ENCODE data around the gene PARD3B. TPM values are rescaled to one million over a fixed set of nuclear protein-coding genes. Genes with fewer than 3 reads are reported as not detected.

Gene PARD3B
- total and polyA plus RNA-seq, 2 of the 8 experiments (the other 6 are each of a cell fraction or from before 2014, with no cell fraction given), result 1.2 to 5.7 TPM

DNA sequence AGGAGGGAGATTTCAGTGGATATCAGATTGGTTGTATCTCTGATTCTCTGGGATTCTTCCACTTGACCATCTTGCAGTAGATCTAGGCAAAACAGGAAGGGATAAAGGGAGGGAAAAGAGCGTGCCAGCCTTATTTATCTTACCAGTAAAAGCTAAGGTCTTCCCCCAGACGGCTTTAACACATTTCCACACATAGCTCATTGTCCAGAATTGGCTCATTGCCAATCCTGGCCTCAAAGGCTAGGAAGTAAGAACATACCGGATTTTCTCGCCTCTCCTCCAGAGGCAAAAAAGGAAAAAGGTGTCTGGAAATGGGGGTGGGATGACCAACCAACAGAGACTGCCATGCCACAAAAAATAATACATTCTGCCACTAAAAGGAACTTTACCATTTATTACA, 725.4 kb downstream of the PARD3B start:
- no peak overlapping the region for H3K56ac ChIP-seq (replicated peaks; ENCODE audit: insufficient read length, low read depth, low read length)
- H3K4me3 ChIP-seq (ENCODE audit: extremely low read depth in 1 of 4, insufficient read depth in 2 of 4, low read depth in 3 of 4, low read length in 4 of 4), result no peak overlapping the region
- no peak for DNase-seq (ENCODE audit: low read depth in 1 of 2, low spot score in 2 of 2)
- no peak overlapping the region for H3K27ac ChIP-seq (ENCODE audit: low read depth, low read length)
- no peak overlapping the region for H2AFZ ChIP-seq (ENCODE audit: low read length)
- no peak overlapping the region; the same call in 1 of the 2 replicates for H3K18ac ChIP-seq (ENCODE audit: extremely low read depth, low read length)
- H2BK20ac ChIP-seq (ENCODE audit: low read length), result 0 out of 2 replicates have a peak overlapping the region, but pooled peaks have one; percentile 32
- H4K5ac ChIP-seq (ENCODE audit: insufficient read length, low read depth, low read length), result no peak overlapping the region
- H3K79me2 ChIP-seq (ENCODE audit: control insufficient read depth in 1 of 2, insufficient read depth in 2 of 2, low read length in 2 of 2), result no peaks in the 10 kb centered on the region
- H3K9ac ChIP-seq (replicated peaks in 1 of 4; ENCODE audit: extremely low read depth in 1 of 4, low read depth in 3 of 4, low read length in 3 of 4), result no peak overlapping the region
- peaks cover 0 to 28% (median 8%) of the 10 kb centered on the region in 4 experiments; a peak in 4 of 7 replicates for H3K4me1 ChIP-seq (replicated peaks in 1 of 4; ENCODE audit: control insufficient read depth in 3 of 4, insufficient read depth in 4 of 4, low read length in 3 of 4)
- H3K4me2 ChIP-seq (ENCODE audit: insufficient read depth in 1 of 2, low read depth in 2 of 2, low read length in 2 of 2), result no peak overlapping the region
- ChIA-PET CTCF (ENCODE audit: partially characterized antibody) (interaction anchor here (0.6 kb wide), 1 partner anchor 1948 kb away, joined by 3 read pairs; no protein-coding TSS in a partner anchor), POLR2A (ENCODE audit: partially characterized antibody) (no interaction called here)
- no peaks in the 10 kb centered on the region for H3K9me3 ChIP-seq (ENCODE audit: insufficient read depth in 2 of 2, low read depth in 1 of 2, low read length in 1 of 2)
- H2AK5ac ChIP-seq (ENCODE audit: low read depth, low read length), result no peak overlapping the region
- H2BK12ac ChIP-seq (ENCODE audit: low read depth, low read length), result no peak overlapping the region; the same call in 1 of the 2 replicates
- no peaks in the 10 kb centered on the region for H3K79me1 ChIP-seq (ENCODE audit: low read depth, low read length)
- no peak overlapping the region for H4K8ac ChIP-seq (ENCODE audit: extremely low read depth, insufficient read depth, low read length)
- no peak overlapping the region for H4K91ac ChIP-seq (replicated peaks; ENCODE audit: insufficient read length, low read length)
- H3K14ac ChIP-seq (ENCODE audit: insufficient read length), result no peak overlapping the region
- H2BK5ac ChIP-seq (ENCODE audit: low read depth, low read length), result peak overlapping the region; percentile 58; the same call in 1 of the 2 replicates
- H4K20me1 ChIP-seq (replicated peaks in 1 of 2; ENCODE audit: control insufficient read depth in 1 of 2, insufficient read depth in 2 of 2, low read length in 2 of 2), result no peaks in the 10 kb centered on the region
- no peaks in the 10 kb centered on the region for H3K36me3 ChIP-seq (ENCODE audit: control insufficient read depth in 2 of 4, insufficient read depth in 4 of 4, low read length in 3 of 4)
- no peak for FAIRE-seq
- 97% methylated on average over 4 of the region's 4 CpGs; no CpG with 5 or more reads in 1 of the 2 experiments for WGBS, 2 experiments (ENCODE audit: extremely low coverage in 1 of 2, insufficient coverage in 1 of 2, insufficient read length in 1 of 2, insufficient replicate concordance in 2 of 2, low coverage in 1 of 2, low lambda C conversion rate in 2 of 2, missing lambda C conversion rate in 1 of 2)
- no peak overlapping the region for H3K23ac ChIP-seq (ENCODE audit: insufficient read length)
- H2BK120ac ChIP-seq (replicated peaks; ENCODE audit: low read depth, low read length), result peak overlapping the region; percentile 7
- H3K4ac ChIP-seq (replicated peaks; ENCODE audit: insufficient read length, low read depth, low read length), result no peak overlapping the region
- no peaks in the 10 kb centered on the region for H3K27me3 ChIP-seq (replicated peaks in 1 of 4; ENCODE audit: control insufficient read depth in 3 of 4, extremely low read depth in 1 of 4, insufficient read depth in 3 of 4, low read length in 3 of 4)
- no peak overlapping the region for H2BK15ac ChIP-seq (ENCODE audit: low read length)
- no peaks in the 10 kb centered on the region for H3K23me2 ChIP-seq (ENCODE audit: low read depth, low read length)
- TF ChIP-seq TBP (IDR thresholded peaks at IDR 0.05; ENCODE audit: low read depth, low read length) (no peak), RXRA (IDR thresholded peaks at IDR 0.05; ENCODE audit: insufficient read depth, low read depth, low read length) (no peak), SRF (IDR thresholded peaks at IDR 0.05; ENCODE audit: low read depth, low read length) (no peak), GTF2F1 (IDR thresholded peaks at IDR 0.05; ENCODE audit: borderline replicate concordance, low read depth, low read length) (no peak), JUND (IDR thresholded peaks at IDR 0.05; ENCODE audit: low read length) (no peak), KDM1A (IDR thresholded peaks at IDR 0.05; ENCODE audit: borderline replicate concordance, low read length) (no peak), BRCA1 (IDR thresholded peaks at IDR 0.05; ENCODE audit: low read depth, low read length) (no peak), CREB1 (IDR thresholded peaks at IDR 0.05) (no peak), POLR2AphosphoS5 (IDR thresholded peaks at IDR 0.05; ENCODE audit: low read depth, low read length) (no peak), BACH1 (IDR thresholded peaks at IDR 0.05; ENCODE audit: low read length) (no peak), JUN (IDR thresholded peaks at IDR 0.05; ENCODE audit: low read depth, low read length) (no peak), KDM4A (IDR thresholded peaks at IDR 0.05; ENCODE audit: low read depth, low read length, severe bottlenecking) (no peak), SAP30 (IDR thresholded peaks at IDR 0.05; ENCODE audit: insufficient read depth, insufficient replicate concordance, low read length) (no peak)
- TF ChIP-seq, protein P1, sequence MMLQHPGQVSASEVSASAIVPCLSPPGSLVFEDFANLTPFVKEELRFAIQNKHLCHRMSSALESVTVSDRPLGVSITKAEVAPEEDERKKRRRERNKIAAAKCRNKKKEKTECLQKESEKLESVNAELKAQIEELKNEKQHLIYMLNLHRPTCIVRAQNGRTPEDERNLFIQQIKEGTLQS (IDR thresholded peaks at IDR 0.05; ENCODE audit: insufficient read depth, low read depth, low read length), result no peak

All from H1 (cell line).